Fibroblast of the aortic adventitia (primary cell): ENCODE data around the gene SYTL3. TPM values are rescaled to one million over a fixed set of nuclear protein-coding genes. Genes with fewer than 3 reads are reported as not detected.
"Not testable (repeated sequence)": the region's sequence is repeated elsewhere in the genome, so short reads cannot be mapped to it uniquely, and the experiment has no call there.

Source experiments
- DNase-seq: peaks from one replicate; pipeline ENCODE4 v3.0.0-alpha.2; 2010; ENCODE audit warnings: low read depth
- H3K4me3 ChIP-seq: 2 replicates; pipeline ENCODE4 v1.5.1; 2011; ENCODE audit warnings: low read depth, mild to moderate bottlenecking, control low read depth, low read length, moderate library complexity
- CTCF ChIP-seq: IDR thresholded peaks from 2 replicates; pipeline ENCODE4 v1.5.1; 2011; ENCODE audit warnings: mild to moderate bottlenecking, low read length, control low read depth, inconsistent platforms; ENCODE audit not compliant: insufficient read depth
- total RNA-seq: library from RNA; depleted of rRNA; stranded (reverse); fragments of >200 nt; gene quantifications from 2 replicates; pipeline ENCODE4 v1.2.3, GENCODE V29; 2012; ENCODE audit warnings: low replicate concordance

Gene SYTL3
- total RNA-seq, 1 donor, result 1.9 TPM

DNA sequence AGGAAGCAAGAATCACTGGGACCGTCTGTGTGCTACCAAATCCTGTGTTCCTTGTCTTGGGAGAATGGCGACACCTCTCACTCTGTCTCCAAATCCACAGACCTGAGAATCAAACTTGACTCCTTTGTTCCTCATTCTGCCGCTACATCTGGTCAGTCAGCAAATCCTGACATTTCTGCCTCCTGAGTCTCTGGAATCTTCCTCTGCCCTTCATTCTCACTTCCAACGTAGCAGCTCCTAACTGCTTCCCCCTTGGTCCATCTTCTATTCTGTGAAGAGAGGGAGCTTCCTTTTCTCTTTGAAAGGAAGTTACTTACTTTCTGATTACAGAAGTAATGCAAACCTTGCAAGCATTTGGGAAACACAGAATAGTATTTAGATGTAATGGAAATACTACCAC is 37.7 kb downstream of the SYTL3 start:
- no peak overlapping the region for H3K4me3 ChIP-seq
- TF ChIP-seq CTCF, result no peak
- no peak for DNase-seq

GRCh38 chr6:158688860-158689259 is 39.0 kb downstream of the SYTL3 start:
- peak; percentile 38 for DNase-seq
- TF ChIP-seq CTCF, result no peak
- no peak overlapping the region for H3K4me3 ChIP-seq

DNA sequence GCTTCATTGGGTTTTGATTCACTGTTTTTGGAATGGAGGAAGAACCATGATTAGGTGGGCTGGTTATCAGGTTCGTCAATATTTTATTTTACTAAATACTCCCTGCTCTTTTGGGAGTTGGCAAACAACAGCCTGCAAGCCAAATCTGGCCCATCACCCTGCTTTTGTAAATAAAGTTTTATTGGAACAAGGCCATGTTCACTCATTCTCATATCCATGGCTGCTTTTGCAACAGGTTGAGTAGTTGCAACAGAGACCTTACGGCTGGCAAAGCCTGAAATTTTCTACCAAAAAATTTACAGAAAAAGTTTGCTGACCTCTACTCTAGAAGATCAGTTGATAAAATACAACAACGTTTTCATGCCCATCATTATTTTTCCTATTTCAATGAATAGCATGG is 45.1 kb downstream of the SYTL3 start:
- no peak for TF ChIP-seq CTCF
- H3K4me3 ChIP-seq, result no peak overlapping the region
- no peak for DNase-seq

DNA sequence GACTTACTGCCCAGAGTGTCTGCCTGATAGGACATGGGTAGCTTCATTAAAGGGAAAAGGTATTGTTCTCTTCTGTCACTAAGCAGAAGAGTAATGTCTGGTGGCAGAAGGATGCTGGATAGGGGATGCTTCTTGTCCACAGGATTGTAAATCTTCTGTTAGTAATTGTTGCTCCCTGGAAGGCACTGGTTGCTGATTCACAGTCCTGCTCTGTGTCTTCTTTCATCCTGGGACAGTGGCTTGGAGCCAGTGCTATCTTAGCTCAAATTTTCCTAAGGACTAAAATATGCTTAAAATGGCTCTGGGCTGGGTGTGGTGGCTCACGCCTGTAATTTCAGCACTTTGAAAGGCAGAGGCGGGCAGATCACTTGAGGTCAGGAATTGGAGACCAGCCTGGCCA is 48.0 kb downstream of the SYTL3 start:
- TF ChIP-seq CTCF, result no peak
- H3K4me3 ChIP-seq, result no peak overlapping the region
- DNase-seq, result peak; percentile 42

- no peak for TF ChIP-seq CTCF
- no peak overlapping the region for H3K4me3 ChIP-seq
- DNase-seq, result no peak
Observed at GRCh38 chr6:158698931-158699330, 49.1 kb downstream of the SYTL3 start.

DNA sequence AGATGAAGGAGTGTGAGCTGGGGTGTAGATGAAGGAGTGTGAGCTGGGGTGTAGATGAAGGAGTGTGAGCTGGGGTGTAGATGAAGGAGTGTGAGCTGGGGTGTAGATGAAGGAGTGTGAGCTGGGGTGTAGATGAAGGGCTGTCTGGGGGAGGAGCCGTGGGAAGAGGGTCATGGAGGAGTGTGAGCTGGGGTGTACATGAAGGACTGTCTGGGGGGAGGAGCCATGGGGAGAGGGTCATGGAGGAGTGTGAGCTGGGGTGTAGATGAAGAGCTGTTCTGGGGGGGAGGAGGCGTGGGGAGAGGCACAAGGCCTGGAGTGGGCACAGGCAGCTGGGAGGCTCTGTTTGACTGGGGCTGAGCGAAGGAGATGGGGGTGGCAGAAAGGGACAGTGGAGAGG is 51.4 kb downstream of the SYTL3 start:
- H3K4me3 ChIP-seq, DNase-seq: not testable (repeated sequence)

DNA sequence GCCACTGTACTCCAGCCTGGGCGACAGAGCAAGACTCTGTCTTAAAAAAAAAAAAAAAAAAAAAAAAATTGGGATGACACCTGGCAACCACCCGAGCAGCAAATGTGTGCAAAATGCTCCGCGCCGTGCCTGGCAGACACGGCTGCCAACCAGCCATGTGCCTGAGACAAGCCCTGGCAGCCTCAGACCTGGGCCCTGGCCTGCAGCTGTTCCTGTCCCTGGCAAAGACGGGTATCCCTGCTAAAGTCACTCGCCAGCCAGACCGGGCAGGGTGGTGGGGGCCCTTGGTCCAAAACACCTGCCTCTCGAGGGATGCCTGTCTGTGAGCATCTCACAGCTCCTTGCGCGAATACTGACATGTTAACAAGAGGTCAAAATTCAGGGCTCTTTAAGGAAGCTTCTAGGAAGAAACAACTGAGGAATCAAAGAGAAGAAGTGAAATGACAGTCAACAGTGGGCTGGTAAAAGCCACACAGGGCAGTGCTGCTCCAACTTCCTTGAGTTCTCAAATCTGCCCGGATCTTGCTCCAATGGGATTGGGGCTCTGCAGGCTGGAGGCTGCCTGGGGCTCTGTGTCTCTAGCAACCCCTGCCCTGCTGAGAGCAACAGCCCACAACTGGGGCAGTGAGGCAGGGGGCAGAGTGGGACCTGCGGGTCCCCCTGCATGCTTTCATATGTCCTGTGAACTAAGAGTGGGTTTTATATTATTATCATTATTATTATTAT is 53.4 kb downstream of the SYTL3 start:
- no peak for DNase-seq
- no peak overlapping the region for H3K4me3 ChIP-seq
- TF ChIP-seq CTCF, result no peak
